CD4-positive, alpha-beta T cell treated with Interleukin-15 for 1 hour (primary cell): ENCODE data around the gene ZFP92.

ENCODE experiments used
- DNase-seq: peaks from one replicate; pipeline ENCODE4 v3.0.0-alpha.2; 2020

The ZFP92 gene

DNA sequence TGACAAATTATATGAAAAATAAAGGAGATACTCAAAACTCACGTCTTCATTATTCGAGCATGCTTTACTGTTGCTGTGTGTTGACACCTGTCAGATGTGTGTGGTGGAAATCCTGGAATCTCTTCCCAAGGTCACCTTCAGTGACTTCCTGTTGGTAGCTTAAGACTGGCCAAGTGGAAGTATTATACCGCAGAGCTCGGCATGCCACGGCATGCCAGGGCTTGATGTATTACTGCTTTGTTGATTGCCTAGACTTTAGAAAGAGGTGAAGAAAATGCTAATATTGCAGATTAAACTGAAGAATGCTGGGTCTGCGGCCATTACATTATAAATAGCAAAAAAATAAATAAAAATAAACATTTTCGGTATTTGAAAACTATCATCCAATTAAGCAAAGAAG is 30.0 kb downstream of the ZFP92 start:
- DNase-seq: no peak

DNA sequence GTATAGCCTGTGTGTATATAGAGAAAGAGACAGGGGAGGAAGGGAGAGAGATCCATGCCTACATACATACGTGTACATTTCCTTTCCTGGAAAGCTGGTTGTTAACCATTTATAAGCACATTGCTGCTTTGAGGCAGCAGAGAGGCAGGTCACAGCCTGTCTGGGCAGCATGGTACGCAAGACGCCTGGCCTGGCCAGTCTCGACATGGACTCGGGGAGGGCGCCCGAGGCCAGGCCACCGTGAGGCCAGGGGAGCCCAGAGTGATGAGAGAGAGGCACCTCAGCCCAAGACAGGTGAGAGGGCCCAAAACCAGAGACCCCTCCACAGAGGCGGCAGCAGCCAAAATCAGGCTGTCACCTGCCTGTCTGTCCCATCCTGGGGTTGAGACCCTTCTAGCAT is 30.7 kb downstream of the ZFP92 start:
- no peak for DNase-seq

DNA sequence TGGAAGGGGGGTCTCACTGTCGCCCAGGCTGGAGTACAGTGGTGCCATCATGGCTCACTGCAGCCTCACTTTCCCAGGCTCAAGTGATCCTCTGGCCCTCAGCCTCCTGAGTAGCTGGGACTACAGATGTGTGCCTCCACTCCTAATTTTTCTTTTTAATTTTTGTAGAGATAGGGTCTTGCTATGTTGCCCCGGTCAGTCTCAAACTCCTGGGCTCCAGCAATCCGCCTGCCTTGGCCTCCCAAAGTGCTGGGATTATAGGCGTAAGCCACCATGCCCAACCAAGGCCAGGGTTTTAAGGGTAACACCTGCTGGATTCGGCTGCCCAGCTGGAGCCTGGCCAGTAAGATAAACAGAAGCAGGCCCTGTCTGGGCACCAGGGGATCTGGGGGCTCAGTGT is 31.2 kb downstream of the ZFP92 start:
- DNase-seq: no peak

DNA sequence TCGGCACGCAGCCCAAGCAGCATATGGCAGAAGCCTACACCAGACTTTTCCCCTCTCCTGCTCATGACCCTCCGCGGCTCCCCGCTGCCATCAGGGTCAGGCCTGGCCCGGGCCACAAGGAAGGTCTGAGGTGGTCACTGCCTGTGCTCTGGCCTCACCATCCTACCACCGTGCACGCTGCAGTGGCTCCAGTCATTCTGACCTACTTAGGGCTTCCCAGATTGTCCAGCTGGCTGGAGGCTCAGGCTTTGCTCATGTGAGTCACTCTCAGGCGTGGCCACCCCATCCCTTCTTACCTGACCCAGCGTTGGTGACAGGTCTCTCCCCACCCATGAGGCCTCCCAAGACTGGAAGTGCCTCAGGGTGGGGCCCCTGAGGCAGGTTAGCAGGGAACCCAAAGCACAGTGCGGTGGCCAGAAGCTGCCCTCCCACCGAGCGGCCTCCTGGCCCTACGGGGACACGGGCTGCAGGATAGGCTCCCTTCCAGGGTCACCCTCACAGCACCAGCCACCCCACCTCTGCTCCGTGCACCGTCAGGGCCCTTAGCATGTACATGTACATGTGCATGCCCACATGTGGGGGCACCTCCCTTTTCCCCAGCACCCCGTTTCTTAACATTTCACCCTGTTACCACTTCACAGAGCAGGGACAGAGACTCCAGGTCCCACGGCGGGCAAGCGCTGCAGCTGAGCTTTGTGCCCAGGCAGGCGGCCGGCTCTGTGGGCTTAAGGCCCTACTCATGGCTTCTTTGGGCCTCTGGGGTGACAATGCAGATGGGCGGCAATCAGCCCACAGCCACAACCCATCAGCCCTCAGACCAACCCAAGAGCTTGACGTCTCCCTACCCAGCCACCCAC is 32.4 kb downstream of the ZFP92 start:
- DNase-seq: no peak

DNA sequence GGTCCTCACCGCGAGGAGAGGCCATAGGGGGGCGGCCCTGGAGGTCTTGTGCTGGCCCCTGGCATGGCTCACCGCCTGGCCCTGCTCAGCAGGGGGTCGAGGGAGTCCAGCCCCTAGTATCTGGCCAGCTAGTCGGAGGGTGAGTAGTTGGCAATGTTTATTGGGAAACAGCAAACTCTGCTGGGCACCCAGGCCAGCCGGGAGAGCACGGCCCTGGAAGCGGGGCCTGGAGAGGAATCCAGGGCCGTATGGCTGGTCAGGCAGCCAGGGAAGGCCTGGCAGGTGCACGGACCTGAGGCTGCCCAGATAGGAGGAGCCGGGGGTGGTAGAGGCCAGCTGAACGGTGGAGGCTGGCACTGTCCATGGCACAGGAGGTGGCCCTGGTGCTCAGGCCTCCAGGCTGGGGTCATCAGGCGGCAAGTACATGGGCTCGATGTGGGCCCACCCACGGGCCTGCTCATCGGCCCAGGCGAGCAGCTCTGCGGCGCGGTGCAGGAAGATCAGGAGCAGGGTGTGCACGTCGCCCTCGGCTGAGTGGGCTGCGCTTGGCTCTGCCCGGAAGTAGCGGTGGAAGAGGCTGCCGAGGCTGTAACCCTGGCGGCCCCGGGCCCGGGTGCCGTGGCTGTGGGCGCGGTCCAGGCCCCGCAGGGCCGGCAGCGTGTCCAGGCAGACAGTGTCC is 33.2 kb downstream of the ZFP92 start:
- no peak for DNase-seq

DNA sequence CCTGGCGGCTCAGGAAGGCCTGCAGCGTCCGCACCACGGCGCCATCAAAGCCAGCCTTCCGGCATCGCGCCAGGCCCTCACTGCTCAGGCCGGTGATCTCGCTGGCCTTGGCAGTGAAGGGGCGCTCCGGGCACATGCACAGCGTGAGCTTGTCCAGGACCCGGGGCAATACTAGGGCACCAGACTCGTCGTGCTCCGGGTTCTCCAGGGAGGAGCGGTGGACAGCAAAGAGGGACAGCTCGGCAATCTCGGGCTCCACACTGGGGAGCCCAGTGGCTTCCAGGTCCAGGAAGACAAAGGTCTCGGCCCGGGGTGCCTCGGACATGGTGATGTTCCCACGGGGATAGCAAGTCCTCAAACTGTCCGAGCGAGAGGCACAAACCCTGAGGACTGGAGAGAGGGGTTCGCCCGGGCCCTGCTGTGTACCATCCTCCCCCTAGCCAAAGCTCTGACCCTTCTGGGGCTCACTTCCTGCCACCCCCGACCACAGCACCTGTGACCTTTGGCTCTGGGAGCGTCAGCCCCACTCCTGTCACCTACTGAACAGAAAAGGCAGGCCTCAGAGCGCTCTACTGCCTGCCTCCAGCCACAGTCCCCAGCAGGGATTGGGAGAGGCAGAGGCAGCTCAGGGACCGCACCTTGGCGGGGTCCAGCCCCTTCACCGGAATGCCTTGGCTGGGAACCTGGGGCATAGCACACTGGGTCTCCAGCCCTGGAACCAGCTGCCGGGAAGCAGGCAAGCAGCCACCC is 34.0 kb downstream of the ZFP92 start:
- no peak for DNase-seq

DNA sequence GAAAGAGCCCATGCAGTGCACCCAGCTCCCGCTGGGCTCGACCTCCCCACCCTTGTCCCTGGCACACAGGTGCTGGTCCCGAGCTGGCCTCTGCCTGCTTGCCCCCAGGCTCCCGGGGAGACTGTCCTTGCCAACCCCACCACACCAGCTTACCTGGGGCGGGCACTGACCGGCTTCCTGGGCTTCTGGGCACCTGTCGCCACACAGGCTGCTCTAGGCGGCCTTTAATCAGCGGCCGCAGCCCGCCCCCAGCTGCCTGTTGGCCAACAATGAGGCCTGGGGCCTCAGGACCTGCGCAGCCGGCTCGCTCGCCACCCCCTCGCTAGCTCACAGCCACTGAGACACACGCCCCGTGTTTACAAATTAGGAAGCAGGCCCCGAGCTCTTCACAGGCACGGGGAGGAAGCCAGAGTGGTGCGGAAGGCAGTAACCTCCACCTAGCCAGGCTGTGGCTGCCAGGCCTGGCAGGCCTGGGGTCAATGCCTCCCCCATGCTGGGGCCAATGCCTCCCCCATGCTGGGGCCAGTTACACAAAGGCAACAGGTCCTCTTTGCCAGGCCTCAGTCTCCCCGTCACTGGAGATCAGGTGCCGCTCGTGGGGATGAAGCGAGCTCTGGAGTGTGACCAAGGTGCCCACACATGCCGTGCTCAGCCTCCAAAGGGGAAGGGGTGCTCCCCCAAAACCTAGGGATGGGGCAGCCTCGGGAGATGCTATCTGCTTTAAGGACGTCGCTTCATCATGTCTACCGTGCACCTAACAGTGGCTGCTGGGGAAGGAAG is 34.8 kb downstream of the ZFP92 start, which contains the start of gene TREX2:
TREX2 (minus strand) TSS at position 201 of the 780 bp plus-strand sequence. CDS start 626 bp downstream, outside the sequence.
- DNase-seq: no peak

DNA sequence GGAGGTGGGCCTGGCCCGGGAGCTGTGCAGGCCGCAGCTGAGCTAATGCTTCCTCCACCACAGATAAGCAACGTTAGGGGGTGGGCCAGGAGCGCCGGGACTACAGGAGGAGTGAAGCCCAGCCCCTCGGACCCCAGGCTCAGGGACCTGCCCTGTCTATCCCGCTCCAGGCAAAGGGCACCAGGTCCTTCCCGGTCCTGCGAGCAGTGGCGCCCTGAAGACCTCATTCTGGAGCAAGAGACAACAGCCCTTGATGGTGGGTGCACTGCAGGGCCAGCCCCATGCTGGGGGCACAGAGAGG is 35.3 kb downstream of the ZFP92 start:
- no peak for DNase-seq

DNA sequence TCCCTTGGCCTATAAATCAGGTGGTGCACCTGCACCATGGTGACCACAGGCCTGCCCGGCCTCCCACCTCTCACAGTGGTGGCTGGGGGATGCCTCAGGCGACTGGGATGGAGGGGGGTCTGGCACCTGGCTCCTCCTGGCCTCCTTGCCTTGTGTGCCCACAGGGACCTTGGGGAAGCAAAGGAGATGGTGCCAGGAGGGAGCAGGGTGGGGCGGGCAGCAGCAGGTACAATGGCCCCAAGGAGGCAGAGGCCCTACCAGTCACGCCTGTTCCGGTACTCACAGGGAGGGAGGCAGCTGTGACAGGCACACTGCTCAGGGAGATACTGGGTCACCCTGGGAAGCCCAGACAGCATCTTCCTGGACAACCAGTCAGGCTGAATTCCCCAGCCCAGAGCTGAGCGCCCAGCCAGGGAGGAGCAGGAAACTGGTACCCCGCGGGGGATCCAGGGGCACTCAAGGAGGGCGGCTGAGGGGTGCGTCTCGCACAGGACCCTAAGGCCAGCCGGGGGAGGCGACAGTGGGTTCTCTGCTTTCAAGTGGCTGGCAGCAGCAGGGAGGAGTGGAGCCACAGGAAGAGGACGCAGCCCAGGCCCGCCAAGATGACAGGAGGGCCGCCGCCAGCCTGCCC is 35.8 kb downstream of the ZFP92 start:
- no peak for DNase-seq

DNA sequence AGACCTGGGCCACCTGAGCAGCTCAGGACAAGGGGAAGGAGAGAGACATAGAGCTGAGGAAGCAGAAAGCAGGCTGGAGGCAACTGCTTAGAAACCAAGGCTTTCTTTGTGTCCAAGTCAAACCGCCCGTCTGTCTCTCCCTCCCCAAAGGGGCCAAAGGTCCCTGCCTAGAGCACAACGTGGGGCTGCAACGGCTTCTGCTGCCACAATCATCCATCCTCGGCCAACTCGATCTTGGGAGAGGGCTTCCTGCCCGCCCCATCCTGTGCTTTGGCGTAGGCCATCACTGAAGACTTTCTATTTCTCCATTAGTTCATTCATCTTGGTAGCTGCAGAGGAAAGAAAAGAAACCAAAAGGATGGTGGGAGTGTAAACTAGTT is 36.3 kb downstream of the ZFP92 start:
- no peak for DNase-seq

DNA sequence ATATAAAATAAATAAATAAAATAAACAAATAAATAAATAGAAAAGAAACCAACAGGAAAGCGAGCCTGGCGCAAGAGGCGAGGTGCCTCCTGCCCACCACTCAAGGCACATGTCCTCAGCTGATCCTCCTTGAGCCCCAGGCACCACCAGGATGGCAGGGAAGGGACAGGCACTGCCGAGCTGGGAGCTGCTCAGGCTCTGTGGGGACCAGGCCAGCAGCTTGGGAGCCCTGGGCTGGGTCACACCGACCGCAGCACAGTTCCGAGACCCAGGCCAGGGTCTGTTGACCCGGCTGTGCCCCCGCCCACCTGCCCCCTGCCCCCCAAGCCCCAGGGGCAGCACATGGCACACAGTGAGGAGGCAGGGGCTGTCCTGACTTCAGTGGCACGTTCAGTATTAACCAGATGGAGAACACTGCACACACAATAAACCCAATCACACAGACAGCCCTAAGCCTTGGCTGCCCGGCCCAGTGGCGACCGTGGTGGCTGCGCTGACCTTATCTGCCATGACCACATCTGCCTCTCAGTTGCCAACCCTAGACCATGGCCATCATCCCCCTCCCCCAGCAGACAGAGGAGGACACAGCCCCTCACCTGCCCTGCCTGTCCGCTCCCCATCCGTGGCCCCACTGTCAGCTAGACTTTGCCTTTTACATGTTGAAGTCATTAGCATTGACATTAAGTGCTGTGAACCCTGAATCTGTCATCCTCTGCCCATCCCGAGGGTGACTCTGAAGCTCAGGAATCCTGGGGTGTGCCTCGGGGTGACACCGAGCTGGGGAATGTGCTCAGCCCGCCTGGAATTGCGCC is 37.5 kb downstream of the ZFP92 start:
- no peak for DNase-seq

DNA sequence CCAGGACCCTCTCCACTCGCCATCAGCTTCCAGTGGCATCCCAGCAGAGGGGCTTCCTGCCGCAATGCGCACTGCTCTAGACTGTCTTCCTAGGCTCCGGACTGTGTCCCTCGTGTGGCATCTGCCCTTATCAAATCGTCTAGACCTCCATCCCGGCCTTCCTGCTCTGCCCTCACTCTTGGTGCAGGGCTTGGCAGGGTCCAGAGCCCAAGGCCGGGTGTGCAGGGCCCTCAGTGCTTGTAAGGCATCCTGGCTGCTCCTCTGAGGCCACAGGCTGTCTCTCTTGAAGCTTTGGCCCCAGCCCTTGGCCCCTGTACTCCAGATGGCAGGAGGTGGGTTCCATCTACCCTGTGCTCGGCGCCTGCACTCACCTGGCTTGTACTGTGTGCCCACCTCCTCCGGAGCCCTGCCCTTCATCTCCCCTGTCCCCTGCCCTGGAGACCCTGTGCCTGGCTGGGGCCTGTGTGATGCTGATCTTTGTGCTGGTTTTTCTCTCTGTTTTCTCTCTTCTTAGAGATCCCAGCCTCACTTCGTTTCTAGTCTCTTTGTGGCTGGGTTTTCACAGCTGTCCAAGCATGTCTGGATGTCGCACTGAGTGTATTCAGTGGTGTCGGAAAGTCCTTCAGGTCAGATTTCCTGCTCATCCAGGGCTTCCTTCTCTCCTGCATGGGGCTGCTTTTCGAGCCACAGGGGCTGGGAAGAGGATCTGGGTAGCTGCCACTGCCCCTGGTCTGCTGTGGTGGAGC is 38.3 kb downstream of the ZFP92 start:
- DNase-seq: no peak

DNA sequence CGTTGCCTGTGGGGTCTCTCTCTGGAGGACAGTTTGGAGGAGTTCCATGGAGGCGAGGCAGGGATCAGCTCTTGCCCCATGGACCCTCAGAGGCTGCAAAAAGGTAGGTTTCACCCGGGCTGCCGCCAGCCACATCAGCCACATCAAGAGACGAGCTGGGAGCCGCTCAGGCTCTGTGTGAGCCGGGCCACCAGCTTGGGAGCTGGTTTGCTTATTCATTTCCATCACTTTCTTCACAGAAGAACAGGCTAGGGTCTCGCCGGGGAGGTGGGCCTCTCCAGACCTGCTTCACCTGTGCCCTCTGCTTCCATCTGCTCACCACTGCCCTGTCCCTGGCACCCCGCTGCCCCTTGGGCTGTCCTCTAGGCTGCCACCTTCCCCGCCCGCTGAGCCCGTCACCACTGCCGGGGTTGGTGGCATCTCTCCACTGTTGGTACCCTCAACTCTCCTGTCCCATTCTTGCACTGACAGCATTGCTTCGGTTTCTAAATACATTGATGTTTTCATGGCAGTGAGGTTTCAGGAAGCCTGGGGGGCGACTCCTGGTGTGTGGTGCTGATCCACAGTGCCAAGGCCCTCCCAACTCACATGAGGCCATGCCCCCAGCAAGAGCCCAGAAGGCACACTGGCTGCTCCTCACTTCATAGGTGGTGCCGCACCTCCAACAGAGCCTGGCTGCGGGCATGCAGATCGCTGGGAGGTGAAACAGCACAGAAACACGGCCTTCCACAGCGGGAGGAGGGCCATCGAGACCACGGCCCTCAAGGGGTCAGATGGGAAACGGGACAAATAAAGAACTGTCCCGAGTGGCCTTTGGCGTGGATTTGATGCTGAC is 39.1 kb downstream of the ZFP92 start:
- DNase-seq: no peak

DNA sequence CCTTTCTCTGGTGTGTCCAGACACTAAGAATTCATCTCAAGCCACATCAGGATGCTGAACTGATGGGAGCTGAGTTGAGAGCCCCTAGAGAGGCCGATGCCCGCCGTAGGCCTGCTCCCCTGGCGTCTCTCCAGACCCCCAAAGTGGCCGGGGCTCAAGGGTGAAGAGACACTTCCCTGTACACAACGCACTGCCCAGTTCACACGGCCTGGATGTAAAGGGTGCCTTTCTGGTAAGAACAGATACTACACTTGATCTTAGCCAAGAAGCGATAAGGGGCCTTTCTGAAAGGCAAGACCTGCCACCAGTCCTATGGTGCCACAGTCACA is 39.6 kb downstream of the ZFP92 start:
- no peak for DNase-seq

DNA sequence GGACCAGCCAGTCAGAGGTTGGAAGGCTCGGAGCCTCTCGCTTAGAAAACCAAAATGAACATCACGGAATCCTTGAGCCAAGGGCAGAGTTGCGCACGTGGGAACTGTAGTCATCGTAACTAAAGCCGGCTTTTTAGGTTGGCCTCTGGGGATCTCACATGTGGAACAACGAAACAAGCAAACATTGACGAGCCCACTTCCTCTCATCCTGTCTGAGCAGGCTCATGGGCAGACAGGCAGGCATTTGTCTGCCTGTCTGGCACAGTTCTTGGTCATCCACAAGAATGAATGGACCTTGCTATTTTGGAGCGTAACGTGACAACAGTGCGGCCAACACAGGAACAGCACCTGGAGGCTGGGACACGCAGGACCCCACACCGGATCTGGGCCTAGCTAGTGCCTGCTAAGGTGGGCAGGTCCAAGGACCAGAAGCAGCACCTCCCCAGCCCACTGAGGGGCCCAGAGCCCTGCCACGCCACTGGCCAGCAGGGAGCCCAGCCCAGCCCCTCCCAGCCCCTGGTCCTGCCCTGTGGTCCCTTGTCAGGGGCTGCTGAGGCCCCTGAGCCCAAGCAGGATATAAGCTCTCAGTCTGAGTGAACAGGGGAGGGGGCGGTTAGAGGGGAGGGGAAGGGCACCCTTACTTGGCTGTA is 43.8 kb downstream of the ZFP92 start:
- DNase-seq: no peak

DNA sequence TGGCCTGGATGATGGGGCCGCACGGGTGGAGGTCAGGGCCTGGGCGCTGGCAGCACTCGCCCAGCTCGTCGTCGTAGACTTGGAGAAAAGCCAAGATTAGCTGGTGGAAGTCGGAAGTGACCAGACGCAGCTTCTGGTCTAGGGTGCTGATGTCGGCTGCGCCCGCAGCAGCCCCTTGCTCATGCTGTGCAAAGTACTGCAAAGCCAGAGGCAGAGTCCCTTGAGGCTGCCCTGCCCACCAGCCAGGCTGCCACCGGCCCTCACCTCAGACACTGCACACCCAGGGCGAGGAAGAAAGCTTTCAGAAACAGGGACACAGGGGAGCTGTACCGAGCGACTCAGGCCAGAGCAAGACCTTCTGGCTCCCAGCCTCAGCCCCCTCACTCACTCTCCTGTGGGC is 44.3 kb downstream of the ZFP92 start:
- DNase-seq: no peak

DNA sequence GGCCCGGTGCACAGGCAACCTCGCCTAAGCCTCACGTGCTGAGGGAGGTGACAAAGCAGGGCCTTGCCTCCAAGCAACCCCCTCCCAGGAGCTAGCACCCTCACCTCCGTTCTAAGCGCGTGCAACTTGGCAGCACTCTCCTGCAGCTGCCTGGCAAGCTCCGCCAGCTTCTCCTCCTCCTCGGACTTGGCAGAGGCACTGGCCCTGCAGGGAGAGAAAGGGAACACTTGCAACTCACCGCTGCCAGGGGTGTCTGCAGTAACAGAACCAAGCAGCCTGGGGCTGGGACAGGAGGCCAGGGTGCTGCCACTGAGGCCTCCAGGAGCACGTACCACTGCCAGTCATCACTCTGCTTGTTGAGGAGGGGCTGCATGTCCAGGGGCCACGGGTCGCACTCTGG is 44.9 kb downstream of the ZFP92 start:
- DNase-seq: no peak

DNA sequence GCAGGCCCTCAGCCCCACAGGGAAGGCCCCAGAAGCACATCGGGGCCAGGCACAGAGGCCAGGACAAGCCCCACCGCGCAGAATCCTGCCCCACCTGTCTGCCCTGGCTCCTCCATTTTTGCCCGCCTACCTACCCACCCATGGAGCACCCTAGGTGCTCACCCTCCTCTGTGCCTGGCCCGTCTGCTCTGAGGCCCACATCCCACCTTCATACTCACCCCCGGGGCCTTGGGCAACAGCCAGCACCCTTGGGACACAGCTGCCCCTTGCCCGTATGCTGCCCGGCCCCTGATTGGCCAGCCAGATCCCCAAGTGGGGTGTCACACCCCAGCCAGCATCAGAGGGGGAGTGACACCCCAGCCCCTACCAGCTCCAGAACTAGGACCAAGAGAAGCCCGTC is 45.4 kb downstream of the ZFP92 start:
- DNase-seq: no peak

DNA sequence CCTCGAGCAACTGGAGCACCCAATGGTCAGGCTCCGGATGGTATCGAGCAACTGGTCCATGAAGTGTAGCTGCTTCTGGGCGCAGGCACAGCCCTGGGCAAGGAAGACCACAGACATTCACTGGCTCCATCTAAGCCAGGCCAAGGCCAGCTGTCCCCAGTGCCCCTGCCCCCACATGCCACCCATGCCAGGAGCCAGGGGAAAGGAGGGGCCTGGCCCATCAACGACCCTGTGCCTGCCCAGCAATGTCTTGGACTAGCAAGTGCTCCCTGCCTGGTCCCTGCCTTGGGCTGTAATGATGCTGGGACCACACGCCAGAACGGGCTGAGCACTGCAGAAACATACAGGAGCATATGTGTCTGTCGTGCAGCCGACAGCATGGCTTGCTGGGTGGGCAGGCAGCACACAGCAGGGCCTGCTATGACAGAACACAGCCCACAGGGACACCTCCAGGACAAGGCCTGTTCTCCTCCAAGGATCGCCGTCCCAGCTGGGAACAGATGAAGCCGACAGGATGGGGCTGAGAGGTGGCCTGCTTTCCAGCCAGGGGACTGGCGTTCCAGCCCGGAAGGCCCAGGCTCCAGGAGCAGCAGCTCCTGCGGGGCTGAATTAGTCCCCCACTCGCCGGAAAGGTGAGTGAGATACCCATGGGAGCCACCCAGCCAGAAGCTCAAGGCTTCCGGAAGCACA is 46.0 kb downstream of the ZFP92 start:
- DNase-seq: no peak
